ENCODE data around the gene PLCB1.

DNA sequence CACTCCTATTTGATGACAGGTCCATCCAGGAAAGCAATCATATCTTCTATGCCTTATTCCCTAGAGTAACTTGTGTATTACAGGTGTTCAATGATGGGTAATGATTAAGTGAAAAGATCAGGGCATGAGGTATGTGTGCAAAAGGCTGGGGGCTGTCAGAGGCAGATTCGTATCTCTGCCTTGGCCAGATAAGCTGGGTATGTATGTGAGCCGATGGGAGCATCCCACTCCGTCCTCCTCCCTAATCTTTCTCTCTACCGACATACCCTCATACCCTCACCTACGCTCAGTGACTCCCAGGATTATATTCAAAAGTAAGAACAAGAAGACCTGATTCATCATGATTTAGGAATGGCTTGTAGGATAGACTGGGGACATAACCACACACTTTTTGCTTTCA lies 238.7 kb downstream of the PLCB1 start:
- TF ChIP-seq POLR2A (IDR thresholded peaks at IDR 0.05; ENCODE audit: low read length) (no peak), GATA1 (IDR thresholded peaks at IDR 0.05; ENCODE audit: low read depth, low read length) (no peak)
